Islet of Langerhans (tissue), 1 donor: ENCODE data around the gene VAC14.
"Not testable (repeated sequence)": the region's sequence is repeated elsewhere in the genome, so short reads cannot be mapped to it uniquely, and the experiment has no call there.

Experiments used
- FAIRE-seq: peaks from one replicate; lab custom pipeline; 2011; peaks lifted over from hg19 to GRCh38; lab: Jason Lieb, UNC

VAC14 gene

GRCh38 chr16:70743791-70744190 is 57.2 kb downstream of the VAC14 start:
- no peak for FAIRE-seq

GRCh38 chr16:70742967-70743366 is 58.0 kb downstream of the VAC14 start:
- FAIRE-seq, result not testable (repeated sequence)

GRCh38 chr16:70741783-70742125 is 59.2 kb downstream of the VAC14 start:
- no peak for FAIRE-seq

GRCh38 chr16:70740914-70741782 is 59.8 kb downstream of the VAC14 start:
- no peak for FAIRE-seq

GRCh38 chr16:70740174-70740913 is 60.6 kb downstream of the VAC14 start:
- FAIRE-seq, result no peak

GRCh38 chr16:70739389-70739788 is 61.6 kb downstream of the VAC14 start:
- no peak for FAIRE-seq

- no peak for FAIRE-seq
Measured at GRCh38 chr16:70738083-70738977, 62.6 kb downstream of the VAC14 start.

GRCh38 chr16:70737377-70738082 is 63.4 kb downstream of the VAC14 start:
- FAIRE-seq, result no peak

GRCh38 chr16:70736465-70737376 is 64.2 kb downstream of the VAC14 start:
- no peak for FAIRE-seq

GRCh38 chr16:70735141-70735979 is 65.6 kb downstream of the VAC14 start:
- FAIRE-seq, result no peak

- FAIRE-seq, result no peak
Measured at GRCh38 chr16:70734522-70735095, 66.3 kb downstream of the VAC14 start.

- no peak for FAIRE-seq
Measured at GRCh38 chr16:70730944-70731343, 70.0 kb downstream of the VAC14 start.

- no peak for FAIRE-seq
Measured at GRCh38 chr16:70730031-70730430, 70.9 kb downstream of the VAC14 start.

- no peak for FAIRE-seq
Measured at GRCh38 chr16:70729292-70729691, 71.7 kb downstream of the VAC14 start.

GRCh38 chr16:70728150-70728549 is 72.8 kb downstream of the VAC14 start:
- FAIRE-seq, result no peak

- FAIRE-seq, result no peak
Measured at GRCh38 chr16:70726892-70727361, 74.0 kb downstream of the VAC14 start.

GRCh38 chr16:70725912-70726828 is 74.8 kb downstream of the VAC14 start:
- no peak for FAIRE-seq
